Activated CD4-positive, alpha-beta T cell treated with anti-CD3 and anti-CD28 coated beads, Interleukin-2, amount 50 U/mL, for 48 hours (primary cell): Measurements from ENCODE around the gene CORO7.
A peak's percentile ranks its signal among the peaks of the same experiment; 100 is the strongest.

Experiments
- DNase-seq, 2 experiments: peaks; one replicate each; pipeline ENCODE4 v3.0.0-alpha.2; 2020

The CORO7 gene

DNA sequence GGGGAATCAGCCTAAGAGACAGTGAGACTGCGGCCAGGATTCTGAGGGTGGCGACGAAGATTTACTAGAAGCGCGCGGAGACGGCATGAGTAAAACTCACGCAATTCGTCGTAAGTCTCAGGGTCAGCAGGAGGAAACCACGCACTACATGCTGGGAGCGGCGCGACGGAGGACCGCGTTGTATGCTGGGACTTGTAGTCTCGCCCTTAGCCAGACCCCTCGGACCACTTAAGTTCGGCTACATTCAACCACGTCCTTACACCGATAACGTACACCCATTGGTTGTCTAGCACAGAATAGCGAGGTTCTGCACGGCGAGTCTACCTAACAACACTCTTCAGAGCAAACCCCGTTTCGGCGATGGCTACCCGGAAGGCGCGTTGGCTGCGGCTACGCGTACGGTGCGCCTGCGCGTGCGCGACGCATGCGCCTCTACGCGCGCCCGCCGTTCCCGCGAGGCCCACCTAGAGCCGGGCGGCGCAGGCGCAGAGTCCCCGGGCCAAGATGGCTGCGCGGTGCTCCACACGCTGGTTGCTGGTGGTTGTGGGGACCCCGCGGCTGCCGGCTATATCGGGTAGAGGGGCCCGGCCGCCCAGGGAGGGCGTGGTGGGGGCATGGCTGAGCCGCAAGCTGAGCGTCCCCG, 9.1 kb upstream of the CORO7 start, which contains the start of gene DNAJA3:
Gene DNAJA3 (plus strand): TSS at position 491 of the 643 bp plus-strand sequence. CDS start 14 bp downstream, at position 505.
- DNase-seq = peak; percentile 88 to 91

DNA sequence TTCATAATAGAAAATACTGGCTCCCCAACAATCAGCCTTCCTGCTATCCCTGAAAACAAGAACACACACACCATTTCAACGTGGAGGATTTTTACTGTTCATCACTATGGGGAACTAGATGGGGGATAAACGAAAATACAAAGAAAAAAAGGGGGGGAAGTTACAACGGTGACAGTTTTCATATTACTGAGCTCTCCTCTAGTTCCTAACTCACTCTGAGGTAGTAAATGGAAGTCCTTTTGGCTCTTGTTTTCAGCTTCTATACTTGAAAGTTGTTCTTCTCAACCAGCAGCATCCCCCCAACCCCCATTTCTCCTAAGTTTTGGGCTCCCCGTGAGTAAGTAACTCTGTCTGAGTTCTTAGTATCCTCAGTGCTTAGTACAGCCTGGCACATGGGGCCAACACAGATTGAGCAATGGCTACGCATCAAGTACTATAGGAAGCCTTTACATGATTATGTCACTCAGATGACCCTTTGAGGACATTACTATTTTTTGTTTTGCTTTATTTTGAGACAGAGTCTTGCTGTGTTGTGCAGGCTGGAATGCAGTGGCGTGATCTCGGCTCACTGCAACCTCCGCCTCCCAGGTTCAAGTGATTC, 4.2 kb upstream of the CORO7 start:
- DNase-seq = no peak

DNA sequence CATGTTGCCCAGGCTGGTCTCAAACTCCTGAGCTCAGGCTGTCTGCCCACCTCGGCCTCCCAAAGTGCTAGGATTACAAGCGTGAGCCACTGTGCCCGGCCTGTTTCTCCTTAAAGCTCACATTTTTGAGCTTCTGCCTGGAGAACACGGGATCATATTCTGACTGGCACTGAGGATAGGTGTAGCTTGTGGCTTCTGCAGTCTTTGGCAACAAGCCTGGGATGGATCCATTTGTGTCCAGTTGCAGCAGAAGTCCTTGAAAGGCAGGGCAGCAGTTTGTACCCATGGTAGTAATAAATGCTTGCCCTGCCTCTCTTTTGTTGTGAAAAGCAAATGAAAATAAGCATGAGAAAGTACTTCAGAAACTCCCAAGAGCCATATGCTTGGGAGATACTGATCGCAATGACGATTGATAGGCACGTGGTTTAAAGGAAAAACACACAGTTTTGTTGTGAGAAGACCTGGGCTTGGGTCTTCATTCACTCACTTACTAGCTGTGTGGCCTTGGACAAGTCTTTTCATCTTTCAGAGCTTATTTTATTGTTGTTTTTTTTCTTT, 3.1 kb upstream of the CORO7 start:
- DNase-seq = no peak

DNA sequence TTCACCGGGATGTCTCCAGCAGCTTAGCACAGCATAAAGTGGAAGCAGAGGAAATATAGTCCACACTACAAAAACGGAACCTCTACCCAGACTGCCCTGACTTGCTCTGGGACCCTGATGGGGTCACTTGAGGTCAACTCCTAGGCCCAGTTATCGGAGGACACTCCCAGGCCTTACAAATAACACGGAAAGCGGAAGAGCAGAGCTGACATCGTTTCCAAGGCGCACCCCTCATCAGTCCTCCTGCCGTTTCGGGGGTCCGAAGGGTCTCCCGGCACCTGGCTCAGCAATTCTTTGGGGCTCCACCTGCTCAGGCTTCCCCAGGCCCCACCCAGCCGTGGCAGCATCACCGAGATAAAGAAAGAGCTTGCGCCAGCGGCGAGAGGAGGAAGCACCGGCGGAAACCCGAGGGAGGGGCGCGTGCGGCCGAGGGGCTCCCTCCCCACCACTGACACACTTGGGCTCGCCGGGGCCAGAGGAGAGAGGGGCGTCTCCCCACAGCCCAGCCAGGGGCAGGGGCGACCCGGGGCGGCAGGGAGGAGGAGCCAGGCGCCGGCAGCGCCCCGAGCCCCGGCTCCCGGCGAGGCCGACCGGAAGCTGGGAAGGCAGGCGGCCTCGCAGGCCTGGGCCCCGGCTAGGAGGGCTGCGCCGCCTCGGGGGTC, 727 bp downstream of the CORO7 start:
- DNase-seq = peak; percentile 64 to 68

DNA sequence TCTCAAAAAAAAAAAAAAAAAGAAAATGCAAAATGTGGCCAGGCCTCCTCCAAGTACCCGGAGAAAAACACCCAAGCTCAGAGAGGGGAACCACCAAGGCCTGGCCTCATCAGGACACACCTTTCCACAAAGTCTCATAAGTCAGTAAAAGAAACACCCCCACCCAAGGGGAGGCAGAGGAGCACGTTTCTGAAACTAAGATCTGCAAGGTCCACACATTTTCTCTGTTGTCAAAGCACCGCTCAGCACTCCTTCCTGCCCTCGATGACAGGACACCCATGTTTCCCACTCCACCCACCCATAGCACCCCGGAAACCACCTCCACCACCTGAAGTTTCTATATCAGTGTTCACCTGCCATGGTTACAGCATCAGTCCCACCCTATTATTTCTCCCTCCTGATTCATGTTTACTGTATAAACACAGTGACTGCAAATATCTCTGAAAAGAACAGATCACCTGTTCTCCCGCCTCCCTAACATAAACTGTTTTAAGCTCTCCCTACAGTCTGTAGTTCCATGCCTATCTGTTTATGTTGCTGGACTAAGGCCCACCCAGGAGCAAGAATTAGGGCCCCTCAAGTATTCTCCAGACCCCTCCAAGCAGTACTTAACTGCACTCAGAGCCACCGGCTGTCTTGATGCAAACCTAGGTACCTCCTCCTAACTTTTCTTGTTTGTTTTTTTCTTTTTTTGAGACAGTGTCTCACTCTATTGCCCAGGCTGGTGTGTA, 2.0 kb downstream of the CORO7 start:
- peak; percentile 81 to 87 for DNase-seq

DNA sequence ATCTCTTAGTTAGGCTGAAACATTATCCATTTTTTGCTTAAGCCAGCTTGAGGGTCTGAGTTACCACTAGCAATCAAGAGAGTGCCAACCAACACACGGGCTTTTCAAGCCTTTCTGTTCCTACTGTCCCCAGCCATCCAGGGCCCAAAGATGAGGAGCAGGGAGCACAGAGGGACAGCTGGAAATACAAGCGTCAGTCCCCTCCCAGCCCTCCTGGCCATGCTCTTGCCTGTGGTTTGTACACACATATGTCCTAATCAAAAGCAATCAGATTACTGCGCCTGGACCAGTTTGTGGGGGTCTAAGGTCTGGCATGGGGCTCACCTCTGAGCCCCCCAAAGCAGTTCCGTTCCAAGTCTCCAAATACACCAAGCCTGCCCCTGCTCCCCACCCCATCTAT, 3.5 kb downstream of the CORO7 start:
- DNase-seq = no peak

DNA sequence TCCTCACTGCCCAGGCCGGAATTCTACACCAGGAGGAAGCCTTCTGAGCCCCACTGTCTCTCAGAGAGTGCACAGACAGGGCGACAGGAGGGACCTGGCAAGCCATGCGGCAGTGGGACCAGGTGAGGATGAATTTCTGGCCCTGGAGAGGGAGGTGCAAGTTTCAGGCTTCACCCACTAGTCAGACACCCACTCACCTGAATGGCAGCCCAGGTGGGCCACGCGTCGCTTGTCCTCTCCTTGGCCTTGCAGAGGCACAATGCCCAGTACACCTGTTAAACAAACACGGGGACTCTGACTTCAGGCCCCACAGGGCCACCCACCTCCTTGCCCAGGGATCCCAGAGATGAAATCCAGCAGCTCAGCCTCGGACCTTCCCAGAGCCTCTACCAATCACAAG, 4.2 kb downstream of the CORO7 start:
- no peak for DNase-seq

DNA sequence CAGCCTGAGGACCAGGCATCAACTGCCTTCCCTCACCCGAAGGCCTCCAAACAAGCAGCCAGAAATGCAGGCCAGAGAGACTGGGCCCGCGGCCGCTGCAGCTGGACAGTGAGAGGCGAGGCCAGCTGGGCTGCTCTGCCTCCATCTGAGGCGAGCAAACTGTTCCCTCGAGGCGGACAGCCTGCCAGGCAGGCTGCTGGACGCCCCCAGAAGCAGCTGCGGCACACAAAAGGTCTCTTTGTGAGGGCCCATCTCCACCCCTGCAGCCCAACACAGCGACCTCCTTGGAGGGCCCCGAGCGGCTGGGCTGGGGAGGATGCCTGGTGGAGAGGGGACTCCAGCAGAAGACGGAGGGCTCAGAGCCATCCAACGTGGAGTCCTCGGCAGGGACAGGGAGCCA, 4.7 kb downstream of the CORO7 start:
- no peak for DNase-seq

DNA sequence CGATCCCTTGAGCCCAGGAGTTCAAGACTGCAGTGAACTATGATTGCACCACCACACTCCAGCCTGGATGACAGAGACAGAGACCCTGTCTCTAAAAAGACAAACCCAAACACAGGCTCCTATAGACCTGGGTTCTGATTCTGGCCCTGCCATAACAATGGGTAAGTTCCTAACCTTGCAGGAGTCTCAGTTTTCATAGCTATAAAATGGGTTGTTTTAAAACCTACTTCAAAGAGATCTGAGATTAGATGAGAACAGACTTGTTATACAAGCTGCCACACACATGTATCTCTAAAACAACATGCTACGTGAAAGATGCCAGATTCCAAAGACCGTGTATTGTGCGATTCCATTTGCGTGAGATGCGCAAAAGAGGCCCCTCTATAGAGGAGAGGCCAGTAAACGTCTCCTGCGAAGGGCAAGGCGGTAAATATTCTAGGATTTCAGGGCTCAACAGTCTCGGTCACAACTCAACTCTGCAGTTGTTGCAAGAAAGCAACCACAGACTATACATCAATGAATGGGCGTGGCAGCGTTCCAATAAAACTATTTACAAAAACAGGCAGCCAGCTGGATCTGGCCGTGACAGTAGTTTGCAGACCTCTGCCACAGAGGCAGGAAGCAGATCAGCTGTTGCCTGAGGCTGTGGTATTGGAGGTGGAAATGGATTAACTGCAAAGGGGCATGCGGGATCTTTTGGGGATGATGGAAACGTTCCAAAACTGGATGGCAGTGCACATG, 5.9 kb downstream of the CORO7 start:
- no peak for DNase-seq

DNA sequence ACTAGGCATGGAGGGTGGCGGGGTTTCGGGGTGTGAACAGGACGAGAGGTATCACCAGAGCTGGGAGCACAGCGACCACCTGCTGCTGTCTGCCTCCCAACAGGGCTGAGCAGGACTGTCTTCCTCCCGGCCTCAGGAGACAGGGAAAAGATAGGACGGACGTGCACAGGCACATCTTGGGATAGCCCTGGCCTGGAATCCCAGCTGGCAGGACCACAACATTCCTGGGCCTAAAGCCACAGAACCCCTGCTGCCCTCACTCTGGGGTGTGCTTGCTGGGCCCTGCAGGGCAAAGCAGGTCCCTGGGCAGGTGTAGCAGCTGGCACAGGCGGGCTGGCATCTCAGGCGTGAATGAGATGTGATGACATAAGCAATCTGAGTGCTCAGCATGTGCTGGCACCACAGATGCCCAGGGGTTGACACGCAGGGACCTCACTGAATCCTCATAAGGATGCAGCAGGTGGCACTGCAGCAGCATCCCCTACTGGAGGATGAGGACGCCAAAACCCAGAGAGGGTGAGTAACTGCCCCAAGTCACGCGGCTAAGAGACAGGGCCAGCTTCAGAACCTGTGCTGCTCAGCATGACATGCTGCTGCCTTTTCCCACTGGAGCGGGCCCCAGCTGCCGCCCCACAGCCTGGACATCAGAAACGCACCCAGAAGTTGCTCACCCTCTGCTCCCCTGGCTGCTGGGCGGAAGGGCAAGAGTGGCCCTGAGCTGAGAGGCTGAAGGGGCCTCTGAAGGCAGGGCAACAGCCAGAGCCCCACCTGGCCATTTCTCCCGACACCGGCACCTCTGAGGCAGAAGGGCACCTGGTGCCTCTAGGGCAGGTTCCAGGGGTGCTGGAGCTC, 7.1 kb downstream of the CORO7 start:
- no peak for DNase-seq

DNA sequence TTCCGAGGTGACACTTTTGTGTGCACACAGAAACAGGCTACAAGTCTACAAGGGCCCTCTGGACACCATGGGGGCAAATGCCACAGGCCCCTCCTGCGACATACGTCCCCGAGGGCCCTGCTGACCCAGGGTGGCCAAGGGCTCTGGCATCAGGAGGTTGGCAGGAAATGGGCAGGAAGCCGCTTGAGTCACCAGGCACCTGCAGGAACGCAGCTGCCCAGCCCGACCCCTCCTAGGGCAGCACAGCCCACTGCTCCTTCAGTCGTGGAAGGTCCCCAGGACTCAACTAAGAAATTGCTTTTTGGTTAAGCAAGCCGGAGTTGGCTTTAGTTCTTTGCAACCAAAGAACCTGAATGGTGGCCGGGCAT, 8.1 kb downstream of the CORO7 start:
- no peak for DNase-seq

DNA sequence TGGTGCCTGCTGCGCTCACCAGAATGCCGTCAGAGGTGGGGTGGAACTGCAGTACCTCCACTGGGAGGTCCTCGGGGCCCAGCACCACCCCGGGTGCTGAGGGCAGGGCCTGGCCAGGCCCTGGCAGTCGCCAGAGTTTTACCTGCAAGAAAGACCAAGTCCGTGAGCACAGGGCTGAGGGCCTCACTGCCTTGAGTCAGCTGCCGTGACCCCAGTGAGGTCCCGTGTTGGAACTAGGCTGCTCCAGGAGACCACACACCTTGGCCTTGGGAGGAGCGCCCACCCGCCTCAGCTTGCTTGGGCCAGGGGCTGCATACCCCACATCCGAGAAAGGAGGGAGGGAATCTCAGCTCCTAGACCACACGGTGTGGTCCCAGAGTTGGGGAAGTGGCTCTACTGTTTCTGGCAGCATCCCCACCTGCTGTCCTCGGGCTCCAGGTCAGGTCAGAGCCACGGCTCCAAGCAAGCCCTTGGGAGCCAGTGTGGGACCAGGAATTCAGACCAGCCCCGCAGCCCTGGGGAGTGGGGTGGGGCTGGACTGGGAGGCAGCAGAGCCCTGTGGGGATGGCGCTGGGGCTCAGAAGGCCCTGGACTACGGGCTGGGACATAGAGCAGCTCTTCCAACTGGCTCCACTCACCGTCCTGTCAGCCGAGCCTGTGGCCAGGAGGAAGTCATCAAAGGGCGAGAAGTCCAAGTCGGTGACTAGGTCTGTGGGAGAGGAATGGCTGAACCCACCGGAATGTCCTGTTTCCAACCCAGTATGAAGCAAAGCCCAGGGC, 8.7 kb downstream of the CORO7 start:
- DNase-seq = no peak

DNA sequence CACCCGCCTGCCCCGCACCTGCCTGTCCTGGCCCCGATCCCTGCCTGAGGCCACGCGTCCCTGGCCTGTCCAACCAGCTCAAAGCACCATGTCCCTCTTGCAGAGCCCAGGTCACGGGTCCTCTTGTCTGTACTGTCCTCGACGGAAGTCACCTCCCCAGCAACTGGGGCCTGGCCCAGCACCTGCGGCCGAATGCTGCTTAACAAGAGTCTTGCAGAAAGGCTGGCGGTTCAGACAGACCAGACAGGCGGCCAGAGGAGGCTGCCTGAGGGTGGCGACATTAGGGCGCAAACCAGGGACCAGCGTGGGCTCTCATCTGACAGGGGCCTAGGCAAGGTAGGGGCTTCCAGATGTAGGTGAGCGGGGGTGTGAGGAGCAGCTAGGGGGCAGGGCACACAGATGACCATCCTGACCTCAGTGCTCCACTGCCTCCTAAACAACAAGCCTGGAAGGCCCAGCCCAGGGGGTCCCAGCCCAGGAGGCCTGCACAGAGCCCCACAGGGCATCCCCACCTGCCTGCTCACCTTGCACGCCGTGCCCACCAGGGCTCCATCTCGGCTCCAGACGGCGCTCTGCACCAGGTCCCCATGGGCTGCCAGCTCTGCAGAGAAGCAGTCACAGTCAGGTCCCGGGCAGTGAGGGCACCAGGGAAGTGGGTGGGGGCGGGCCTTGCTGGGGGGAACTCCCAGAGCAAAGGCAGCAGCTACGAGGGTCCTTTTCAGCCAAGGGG, 11.3 kb downstream of the CORO7 start:
- DNase-seq = no peak

DNA sequence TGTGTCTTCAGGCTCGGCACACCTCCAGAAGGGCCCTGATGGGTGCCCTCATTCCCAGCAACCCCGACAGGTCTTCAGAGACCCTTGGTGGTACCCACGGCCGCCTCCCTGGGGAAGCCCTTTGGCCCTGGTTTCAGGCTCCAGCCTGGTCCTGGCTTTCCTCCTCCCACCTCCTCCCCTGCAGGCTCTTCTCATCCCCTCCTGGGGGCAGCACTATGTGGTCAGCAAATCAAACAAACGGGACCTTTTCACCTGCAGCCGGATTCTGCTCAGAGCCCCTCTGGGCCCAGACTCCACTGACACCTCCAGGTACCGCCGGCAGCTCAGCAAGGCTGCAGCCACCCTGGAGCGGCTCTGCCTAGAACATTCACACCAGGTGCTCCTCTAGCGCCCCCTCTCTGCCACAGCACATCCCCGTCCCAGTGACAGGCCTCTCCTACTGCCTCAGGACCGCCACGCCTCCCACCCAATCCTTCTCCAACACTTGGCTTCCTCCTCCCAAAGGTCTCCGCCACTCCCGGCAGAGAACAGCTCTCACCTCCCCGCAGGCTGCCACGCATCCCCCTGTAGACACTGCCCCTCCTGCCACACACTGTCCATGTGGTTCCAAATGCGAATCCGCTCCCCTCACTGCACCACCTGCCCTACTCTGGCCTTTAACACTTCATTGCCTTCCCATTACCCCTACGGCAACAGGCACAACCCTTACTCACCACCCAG, 12.0 kb downstream of the CORO7 start:
- DNase-seq = peak; percentile 50 to 55

DNA sequence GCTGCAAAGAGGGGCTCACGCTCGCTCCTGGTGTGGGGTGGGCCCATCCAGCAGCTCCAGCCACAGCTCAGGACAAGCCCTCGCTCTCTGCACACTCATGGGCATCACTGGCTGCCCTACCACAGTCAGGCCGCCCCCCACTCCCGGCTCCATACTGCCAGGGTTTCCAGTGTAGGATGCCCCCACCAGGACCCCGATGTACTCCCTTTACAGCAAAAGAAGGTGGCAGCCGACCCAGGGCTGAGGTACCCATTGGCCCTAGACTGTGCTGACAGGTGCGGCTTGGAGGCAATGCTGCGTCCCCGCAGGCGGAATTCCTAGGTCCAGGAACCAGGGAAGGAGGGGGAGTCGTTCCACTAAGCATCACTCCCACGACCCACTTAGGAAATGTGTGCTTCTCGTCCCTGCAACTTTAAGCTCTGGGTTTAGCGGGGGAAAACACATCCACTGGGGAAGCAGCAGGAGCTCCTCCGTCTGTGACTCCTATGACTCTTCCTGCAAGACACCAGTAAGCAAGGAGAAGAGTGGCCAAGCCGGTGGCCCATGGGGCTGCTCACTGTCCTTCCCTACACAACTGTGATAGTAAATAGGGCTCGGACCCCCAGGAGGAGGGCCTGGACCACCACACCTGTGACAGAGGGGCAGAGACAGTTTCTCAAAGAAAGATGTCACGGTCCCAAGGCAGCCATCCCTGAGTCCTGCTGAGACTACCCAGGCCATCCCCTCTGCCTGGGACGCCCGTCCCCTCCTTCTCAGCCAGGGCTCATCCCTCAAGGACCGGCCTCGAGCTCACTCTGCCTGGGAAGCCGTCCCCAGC, 13.1 kb downstream of the CORO7 start:
- no peak for DNase-seq

DNA sequence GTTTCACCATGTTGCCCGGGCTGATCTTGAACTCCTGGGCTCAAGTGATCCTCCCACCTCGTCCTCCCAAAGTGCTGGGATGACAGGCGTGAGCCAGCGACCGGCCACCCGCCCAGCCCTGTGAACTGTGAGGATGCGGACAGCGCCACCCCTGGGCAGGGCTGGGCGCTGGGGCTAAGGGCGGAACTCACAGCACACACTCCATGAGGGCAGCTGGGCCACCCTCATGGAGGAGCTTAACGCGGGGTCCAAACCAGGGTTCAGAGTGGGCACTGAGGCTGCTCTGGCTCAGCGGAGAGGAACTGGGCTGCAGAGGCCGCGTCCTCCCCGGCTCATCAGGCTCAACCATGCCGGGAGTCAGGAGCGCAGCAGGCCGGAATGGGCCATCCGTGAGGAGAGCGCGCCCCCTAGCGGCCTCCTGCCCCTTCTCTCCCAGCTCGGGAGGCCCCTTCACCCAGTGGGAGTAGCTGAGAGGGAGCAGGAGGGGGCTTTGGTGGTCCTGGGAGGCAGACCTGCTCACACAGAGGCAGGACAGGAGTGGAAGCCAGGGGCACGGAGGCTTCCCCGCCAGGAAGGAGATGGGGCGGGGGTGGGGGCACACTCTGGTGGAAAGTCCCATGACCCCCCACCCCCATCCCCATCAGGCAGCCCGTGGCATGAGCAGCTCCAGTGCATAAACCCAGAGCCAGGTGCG, 13.8 kb downstream of the CORO7 start:
- DNase-seq = peak; percentile 76 to 79

DNA sequence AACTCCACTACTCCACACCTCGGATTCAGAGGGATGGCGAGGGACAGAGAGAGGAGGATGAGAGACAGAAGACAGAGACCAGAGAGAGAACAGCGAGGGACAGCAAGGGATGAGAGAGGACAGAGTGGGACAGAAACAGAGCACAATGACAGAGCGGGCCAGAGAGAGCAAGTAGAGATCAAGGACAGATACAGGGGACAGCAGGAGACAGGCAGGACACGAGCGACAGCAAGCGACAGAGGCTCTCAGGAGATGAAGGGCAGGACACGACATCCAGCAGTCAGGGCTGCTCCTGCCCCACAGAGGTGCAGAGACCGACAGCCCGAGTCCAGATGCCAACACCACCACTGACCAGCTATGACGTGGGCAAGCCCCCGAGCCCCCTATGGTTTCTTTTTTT, 14.9 kb downstream of the CORO7 start:
- DNase-seq = no peak

DNA sequence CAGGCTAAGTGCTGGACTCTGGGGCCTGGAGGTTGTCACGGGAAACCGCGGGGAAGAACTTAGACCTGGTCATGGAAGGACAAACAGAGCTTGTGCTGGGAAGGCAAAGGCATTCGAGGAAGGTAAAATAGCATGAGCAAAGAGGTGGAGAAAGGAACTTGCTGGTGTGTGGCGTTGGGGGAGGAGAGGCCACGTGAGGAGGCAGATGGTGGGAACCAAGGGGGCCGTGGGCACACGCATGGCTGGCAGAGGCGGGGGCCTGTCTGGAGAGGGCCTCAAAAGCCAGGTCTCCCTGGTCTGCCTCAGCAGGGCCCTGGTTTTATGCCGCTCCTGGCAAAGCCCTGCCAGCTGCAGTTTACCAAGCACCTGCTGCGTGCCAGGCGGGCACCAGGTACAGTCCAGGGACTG, 15.3 kb downstream of the CORO7 start:
- DNase-seq = no peak
